H1 (cell line): ENCODE measurements around the gene ZNF277. TPM values are rescaled to one million over a fixed set of nuclear protein-coding genes. Genes with fewer than 3 reads are reported as not detected.
A peak's percentile ranks its signal among the peaks of the same experiment; 100 is the strongest.

Experiments
- CTCF ChIA-PET: fragments of 300-600 bp; sonication (Branson Sonifier 250); formaldehyde crosslinking; loops from one replicate; lab custom pipeline; 2021; ENCODE audit not compliant: partially characterized antibody; lab: Charles Lee
- POLR2A ChIA-PET: fragments of 300-600 bp; sonication (Branson Sonifier 250); formaldehyde crosslinking; loops from one replicate; lab custom pipeline; 2021; ENCODE audit warnings: inconsistent platforms; ENCODE audit not compliant: partially characterized antibody; lab: Charles Lee
- DNase-seq, 2 experiments: peaks; one replicate each; pipeline versions ENCODE4 v3.0.0 to v3.0.0-alpha.2; 2010 to 2022; ENCODE audit warnings: low spot score in 2 of 2, low read depth in 1 of 2, mixed read lengths in 1 of 2
- FAIRE-seq: peaks from 2 replicates; lab custom pipeline; 2011; peaks lifted over from hg19 to GRCh38; lab: Jason Lieb, UNC
- H2AFZ ChIP-seq: 2 replicates; pipeline ENCODE4 v1.8.1; 2012; ENCODE audit warnings: low read length, inconsistent platforms
- H2AK5ac ChIP-seq: 2 replicates; pipeline ENCODE4 v1.6.1; 2013; ENCODE audit warnings: low read depth, low read length
- H2BK120ac ChIP-seq: replicated peaks from 2 replicates; pipeline ENCODE3; 2013; ENCODE audit warnings: low read depth, low read length, inconsistent platforms
- H2BK12ac ChIP-seq: 2 replicates; pipeline ENCODE4 v1.6.1; 2013; ENCODE audit warnings: low read depth, low read length
- H2BK15ac ChIP-seq: 2 replicates; pipeline ENCODE4 v1.6.1; 2013; ENCODE audit warnings: low read length
- H2BK20ac ChIP-seq: 2 replicates; pipeline ENCODE4 v1.6.1; 2013; ENCODE audit warnings: low read length
- H2BK5ac ChIP-seq: 2 replicates; pipeline ENCODE4 v1.6.1; 2013; ENCODE audit warnings: low read depth, low read length
- H3K14ac ChIP-seq: 2 replicates; pipeline ENCODE4 v1.6.1; 2013; ENCODE audit warnings: inconsistent platforms; ENCODE audit not compliant: insufficient read length
- H3K18ac ChIP-seq: 2 replicates; pipeline ENCODE4 v1.6.1; 2013; ENCODE audit warnings: low read length; ENCODE audit errors: extremely low read depth
- H3K23ac ChIP-seq: 2 replicates; pipeline ENCODE4 v1.6.1; 2013; ENCODE audit warnings: inconsistent platforms; ENCODE audit not compliant: insufficient read length
- H3K23me2 ChIP-seq: 2 replicates; pipeline ENCODE4 v1.6.1; 2013; ENCODE audit warnings: low read depth, low read length
- H3K27ac ChIP-seq: 2 replicates; pipeline ENCODE4 v1.6.1; 2011; ENCODE audit warnings: low read depth, low read length, inconsistent platforms
- H3K27me3 ChIP-seq, 4 experiments: replicated peaks in 1 of 4; 1 replicate in 1 of 4; 2 replicates in 3 of 4; pipeline versions ENCODE4 v1.6.1 to v1.8.1; 2011 to 2013; ENCODE audit warnings: low read length in 3 of 4, mild to moderate bottlenecking in 3 of 4, inconsistent platforms in 2 of 4, mixed read lengths in 2 of 4, moderate library complexity in 1 of 4; ENCODE audit not compliant: control insufficient read depth in 3 of 4, insufficient read depth in 3 of 4; ENCODE audit errors: extremely low read depth in 1 of 4
- H3K36me3 ChIP-seq, 4 experiments: 2 replicates each; pipeline versions ENCODE4 v1.6.1 to v1.8.1; 2011 to 2013; ENCODE audit warnings: mild to moderate bottlenecking in 4 of 4, low read length in 3 of 4, moderate library complexity in 2 of 4, control low read depth in 1 of 4, inconsistent platforms in 1 of 4; ENCODE audit not compliant: insufficient read depth in 4 of 4, control insufficient read depth in 2 of 4
- H3K4ac ChIP-seq: replicated peaks from 2 replicates; pipeline ENCODE3; 2013; ENCODE audit warnings: low read length, low read depth, mixed read lengths, inconsistent platforms; ENCODE audit not compliant: insufficient read length
- H3K4me1 ChIP-seq, 4 experiments: replicated peaks in 1 of 4; 1 replicate in 1 of 4; 2 replicates in 3 of 4; pipeline versions ENCODE4 v1.6.1 to v1.8.1; 2011 to 2013; ENCODE audit warnings: low read length in 3 of 4, inconsistent platforms in 2 of 4, mixed read lengths in 1 of 4; ENCODE audit not compliant: insufficient read depth in 4 of 4, control insufficient read depth in 3 of 4
- H3K4me2 ChIP-seq, 2 experiments: 2 replicates each; pipeline versions ENCODE4 v1.6.1 to v1.8.1; 2011 to 2013; ENCODE audit warnings: low read depth in 2 of 2, low read length in 2 of 2, control low read depth in 1 of 2, inconsistent platforms in 1 of 2, mild to moderate bottlenecking in 1 of 2; ENCODE audit not compliant: insufficient read depth in 1 of 2
- H3K4me3 ChIP-seq, 4 experiments: fragments of 200-600, 300-600 bp in 1 of 4; sonication (generic), shearing (Covaris generic), sonication (Bioruptor Twin) in 1 of 4; 2 replicates each; pipeline versions ENCODE4 v1.5.1 to v1.8.1; 2011 to 2016; ENCODE audit warnings: low read length in 4 of 4, low read depth in 3 of 4, control low read depth in 2 of 4, inconsistent platforms in 2 of 4, mild to moderate bottlenecking in 2 of 4, mixed read lengths in 1 of 4, moderate library complexity in 1 of 4; ENCODE audit not compliant: insufficient read depth in 2 of 4; ENCODE audit errors: extremely low read depth in 1 of 4
- H3K56ac ChIP-seq: replicated peaks from 2 replicates; pipeline ENCODE3; 2013; ENCODE audit warnings: low read depth, mild to moderate bottlenecking, mixed read lengths, low read length, inconsistent platforms; ENCODE audit not compliant: insufficient read length
- H3K79me1 ChIP-seq: 2 replicates; pipeline ENCODE4 v1.6.1; 2013; ENCODE audit warnings: low read depth, low read length, control low read depth
- H3K79me2 ChIP-seq, 2 experiments: 2 replicates each; pipeline versions ENCODE4 v1.6.1 to v1.8.1; 2012 to 2013; ENCODE audit warnings: low read length in 2 of 2, mild to moderate bottlenecking in 2 of 2, inconsistent platforms in 1 of 2; ENCODE audit not compliant: insufficient read depth in 2 of 2, control insufficient read depth in 1 of 2
- H3K9ac ChIP-seq, 4 experiments: replicated peaks in 1 of 4; 1 replicate in 1 of 4; 2 replicates in 3 of 4; pipeline versions ENCODE4 v1.6.1 to v1.8.1; 2011 to 2013; ENCODE audit warnings: low read depth in 3 of 4, low read length in 3 of 4, control low read depth in 2 of 4, mild to moderate bottlenecking in 2 of 4, moderate library complexity in 2 of 4, inconsistent platforms in 1 of 4; ENCODE audit errors: extremely low read depth in 1 of 4
- H3K9me3 ChIP-seq, 2 experiments: 2 replicates each; pipeline versions ENCODE4 v1.6.1 to v1.8.1; 2012 to 2013; ENCODE audit warnings: mild to moderate bottlenecking in 2 of 2, moderate library complexity in 2 of 2, control low read depth in 1 of 2, inconsistent platforms in 1 of 2, low read depth in 1 of 2, low read length in 1 of 2, mixed read lengths in 1 of 2; ENCODE audit not compliant: insufficient read depth in 2 of 2
- H4K20me1 ChIP-seq, 2 experiments: replicated peaks in 1 of 2; 2 replicates each; pipeline versions ENCODE3 to v1.8.1; 2011 to 2013; ENCODE audit warnings: inconsistent platforms in 2 of 2, low read length in 2 of 2, mild to moderate bottlenecking in 1 of 2; ENCODE audit not compliant: insufficient read depth in 2 of 2, control insufficient read depth in 1 of 2
- H4K5ac ChIP-seq: 2 replicates; pipeline ENCODE4 v1.6.1; 2013; ENCODE audit warnings: low read length, low read depth, mixed read lengths, inconsistent platforms; ENCODE audit not compliant: insufficient read length
- H4K8ac ChIP-seq: 2 replicates; pipeline ENCODE4 v1.8.0; 2013; ENCODE audit warnings: mild to moderate bottlenecking, moderate library complexity, low read length, inconsistent platforms; ENCODE audit not compliant: insufficient read depth; ENCODE audit errors: extremely low read depth
- H4K91ac ChIP-seq: replicated peaks from 2 replicates; pipeline ENCODE3; 2013; ENCODE audit warnings: low read length, mixed read lengths, inconsistent platforms; ENCODE audit not compliant: insufficient read length
- PHF8 ChIP-seq: fragments of 200-600 bp; sonication (generic); conservative IDR thresholded peaks from 2 replicates; pipeline ENCODE4 v1.7.1; 2012; ENCODE audit warnings: low read depth, mild to moderate bottlenecking, inconsistent platforms, low read length, moderate library complexity
- POLR2AphosphoS5 ChIP-seq: IDR thresholded peaks from 2 replicates; pipeline ENCODE4 v1.6.1; 2011; ENCODE audit warnings: low read depth, low read length
- WGBS, 2 experiments: shearing (Covaris generic) in 1 of 2; methylation state at CpG; one replicate each; pipeline versions ENCODE4 v1.1.6 to v1.1.7; 2013 to 2015; ENCODE audit warnings: low lambda C conversion rate in 2 of 2, mixed read lengths in 2 of 2, inconsistent platforms in 1 of 2, low coverage in 1 of 2, missing lambda C conversion rate in 1 of 2; ENCODE audit not compliant: insufficient replicate concordance in 2 of 2, insufficient coverage in 1 of 2, insufficient read length in 1 of 2; ENCODE audit errors: extremely low coverage in 1 of 2, missing lambda C conversion rate in 1 of 2; 5-methylcytosine and 5-hydroxymethylcytosine counted together
- polyA plus RNA-seq, 7 experiments: library from polyadenylated mRNA; depleted of rRNA in 3 of 7; stranded (reverse) in 5 of 7; unstranded in 2 of 7; fragments of >200 nt in 5 of 7; fragments of 200-250 nt in 2 of 7; gene quantifications; 1 replicate in 5 of 7; 2 replicates in 1 of 7; 4 replicates in 1 of 7; pipeline versions ENCODE4 v1.2.1 to v1.2.3, GENCODE V29; 2011 to 2013; ENCODE audit warnings: missing spikeins in 2 of 7, mixed read lengths in 2 of 7
- total RNA-seq: library from RNA; stranded (reverse); fragmentation: NEBNext Ultra II Directional; extraction: Animal tissue kit (Norgen Biotek cat#: 25700); gene quantifications from 2 replicates; pipeline ENCODE4 v1.2.1, GENCODE V29; 2021
- TF ChIP-seq, protein P1 (sequence below): IDR thresholded peaks from 2 replicates; pipeline ENCODE4 v1.6.1; 2012; ENCODE audit warnings: low read length, inconsistent platforms
- TF ChIP-seq, protein P2 (sequence below): IDR thresholded peaks from 2 replicates; pipeline ENCODE4 v1.6.1; 2012; ENCODE audit warnings: inconsistent platforms

ZNF277 gene
- total and polyA plus RNA-seq, 2 of the 8 experiments (the other 6 are each of a cell fraction or from before 2014, with no cell fraction given), result 5.1 to 21.7 TPM

DNA sequence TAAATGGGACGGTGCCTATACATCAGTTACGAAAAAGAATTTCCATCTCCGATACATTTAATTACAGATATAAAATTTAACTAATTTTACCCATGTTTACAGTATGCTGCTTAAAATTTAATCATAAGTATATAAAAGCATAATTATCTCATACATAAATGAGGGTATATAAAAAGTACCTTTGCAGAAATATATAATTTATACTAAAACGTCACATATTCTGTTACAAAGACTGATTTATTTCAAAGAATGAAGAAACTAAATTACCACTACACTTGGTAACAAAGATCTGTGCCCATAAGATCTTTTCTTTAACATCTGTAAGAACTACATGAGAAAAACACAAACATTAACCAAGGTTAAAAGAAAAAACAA is 3.1 kb upstream of the ZNF277 start:
- Histone ChIP-seq H3K79me1 (peaks cover 3% of the 10 kb centered on the region; the same call in 1 of the 2 replicates), H4K8ac (no peak overlapping the region), H3K79me2 (peaks cover 5 to 73% of the 10 kb centered on the region in 2 experiments; a peak in 3 of 4 replicates), H3K27me3 (no peaks in the 10 kb centered on the region; a peak in 1 of 7 replicates), H2BK120ac (no peak overlapping the region), H3K23ac (no peak overlapping the region), H2AFZ (no peak overlapping the region), H3K27ac (no peak overlapping the region), H3K4me2 (peak overlapping the region; percentile 83 to 99; a peak in 2 of 4 replicates), H3K4ac (no peak overlapping the region), H4K20me1 (no peaks in the 10 kb centered on the region), H3K23me2 (peaks cover 21% of the 10 kb centered on the region), H3K36me3 (no peaks in the 10 kb centered on the region), H4K5ac (no peak overlapping the region), H3K18ac (no peak overlapping the region), H3K14ac (no peak overlapping the region), H3K9me3 (no peaks in the 10 kb centered on the region), H3K56ac (no peak overlapping the region), H3K9ac (no peak overlapping the region), H4K91ac (no peak overlapping the region), H2BK20ac (no peak overlapping the region), H3K4me1 (peaks cover 0 to 11% (median 7%) of the 10 kb centered on the region in 4 experiments; a peak in 5 of 7 replicates), H2BK12ac (no peak overlapping the region), H3K4me3 (peak overlapping the region in 1 of 4 experiments; percentile 94; a peak in 2 of 8 replicates), H2BK5ac (no peak overlapping the region), H2AK5ac (no peak overlapping the region), H2BK15ac (no peak overlapping the region)
- no peak for FAIRE-seq
- CTCF ChIA-PET, result interaction anchor here (1.2 to 1.3 kb wide), 3 partner anchors 10 to 212 kb away, joined by 3 to 5 read pairs (median 3); no protein-coding TSS in a partner anchor
- WGBS, 2 experiments, result 70% methylated on average over 4 of the region's 4 CpGs; no CpG with 5 or more reads in 1 of the 2 experiments
- no peak for DNase-seq
- TF ChIP-seq, protein P1, sequence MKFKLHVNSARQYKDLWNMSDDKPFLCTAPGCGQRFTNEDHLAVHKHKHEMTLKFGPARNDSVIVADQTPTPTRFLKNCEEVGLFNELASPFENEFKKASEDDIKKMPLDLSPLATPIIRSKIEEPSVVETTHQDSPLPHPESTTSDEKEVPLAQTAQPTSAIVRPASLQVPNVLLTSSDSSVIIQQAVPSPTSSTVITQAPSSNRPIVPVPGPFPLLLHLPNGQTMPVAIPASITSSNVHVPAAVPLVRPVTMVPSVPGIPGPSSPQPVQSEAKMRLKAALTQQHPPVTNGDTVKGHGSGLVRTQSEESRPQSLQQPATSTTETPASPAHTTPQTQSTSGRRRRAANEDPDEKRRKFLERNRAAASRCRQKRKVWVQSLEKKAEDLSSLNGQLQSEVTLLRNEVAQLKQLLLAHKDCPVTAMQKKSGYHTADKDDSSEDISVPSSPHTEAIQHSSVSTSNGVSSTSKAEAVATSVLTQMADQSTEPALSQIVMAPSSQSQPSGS, result no peak
- TF ChIP-seq POLR2AphosphoS5, result no peak
- TF ChIP-seq, protein P2, sequence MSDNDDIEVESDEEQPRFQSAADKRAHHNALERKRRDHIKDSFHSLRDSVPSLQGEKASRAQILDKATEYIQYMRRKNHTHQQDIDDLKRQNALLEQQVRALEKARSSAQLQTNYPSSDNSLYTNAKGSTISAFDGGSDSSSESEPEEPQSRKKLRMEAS, result no peak
- no peak for TF ChIP-seq PHF8
- POLR2A ChIA-PET, result interaction anchor here (2.0 to 4.6 kb wide), 2 partner anchors 10 to 248 kb away, joined by 5 to 29 read pairs; partner anchors contain the start of gene IFRD1
